Measurements from ENCODE around the gene FOXK1. TPM values are rescaled to one million over a fixed set of nuclear protein-coding genes. Genes with fewer than 3 reads are reported as not detected.

FOXK1 gene
- total and polyA plus RNA-seq, 2 experiments from 2014 or later, result 2.3 to 12.7 TPM

DNA sequence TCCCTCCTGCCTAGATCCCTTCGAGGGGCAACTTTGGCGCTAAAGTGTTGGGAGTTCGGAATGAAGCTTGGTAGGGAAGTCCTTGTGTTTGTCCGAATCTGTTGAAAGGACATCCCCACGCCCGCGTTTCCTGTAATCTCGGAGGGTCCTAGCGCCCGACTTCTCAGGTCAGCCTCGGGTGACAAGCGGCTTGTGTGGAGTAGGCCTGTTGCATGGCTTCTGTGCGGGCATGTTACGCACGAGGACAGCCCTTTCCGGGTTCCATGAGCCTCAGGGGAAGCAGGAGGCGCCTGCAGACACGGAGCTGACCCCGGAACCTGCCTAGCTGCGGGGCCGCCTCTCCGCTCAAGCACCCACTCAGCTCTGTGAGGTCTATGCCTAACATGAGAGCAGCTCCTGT lies 64.9 kb downstream of the FOXK1 start:
- Mint-ChIP-seq H3K27ac (no peak overlapping the region; the same call in 1 of the 2 replicates), H3K4me1 (peaks cover 24% of the 10 kb centered on the region), H3K9me3 (no peaks in the 10 kb centered on the region), H3K4me3 (no peak overlapping the region), H3K27me3 (ENCODE audit: insufficient read depth, low read depth, poor library complexity) (peaks cover 39% of the 10 kb centered on the region), H3K36me3 (ENCODE audit: low read depth) (peaks cover 23% of the 10 kb centered on the region; the same call in 2 of the 3 replicates)
- no peak for TF ChIP-seq CREB1 (CRISPR knock-in tag; IDR thresholded peaks at IDR 0.05; ENCODE audit: low read depth)
- TF ChIP-seq, protein P1, sequence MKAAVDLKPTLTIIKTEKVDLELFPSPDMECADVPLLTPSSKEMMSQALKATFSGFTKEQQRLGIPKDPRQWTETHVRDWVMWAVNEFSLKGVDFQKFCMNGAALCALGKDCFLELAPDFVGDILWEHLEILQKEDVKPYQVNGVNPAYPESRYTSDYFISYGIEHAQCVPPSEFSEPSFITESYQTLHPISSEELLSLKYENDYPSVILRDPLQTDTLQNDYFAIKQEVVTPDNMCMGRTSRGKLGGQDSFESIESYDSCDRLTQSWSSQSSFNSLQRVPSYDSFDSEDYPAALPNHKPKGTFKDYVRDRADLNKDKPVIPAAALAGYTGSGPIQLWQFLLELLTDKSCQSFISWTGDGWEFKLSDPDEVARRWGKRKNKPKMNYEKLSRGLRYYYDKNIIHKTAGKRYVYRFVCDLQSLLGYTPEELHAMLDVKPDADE (IDR thresholded peaks at IDR 0.05), result no peak
- TF ChIP-seq EZH2phosphoT487 (IDR thresholded peaks at IDR 0.05; ENCODE audit: unreplicated experiment), result no peak
- TF ChIP-seq, protein P2, sequence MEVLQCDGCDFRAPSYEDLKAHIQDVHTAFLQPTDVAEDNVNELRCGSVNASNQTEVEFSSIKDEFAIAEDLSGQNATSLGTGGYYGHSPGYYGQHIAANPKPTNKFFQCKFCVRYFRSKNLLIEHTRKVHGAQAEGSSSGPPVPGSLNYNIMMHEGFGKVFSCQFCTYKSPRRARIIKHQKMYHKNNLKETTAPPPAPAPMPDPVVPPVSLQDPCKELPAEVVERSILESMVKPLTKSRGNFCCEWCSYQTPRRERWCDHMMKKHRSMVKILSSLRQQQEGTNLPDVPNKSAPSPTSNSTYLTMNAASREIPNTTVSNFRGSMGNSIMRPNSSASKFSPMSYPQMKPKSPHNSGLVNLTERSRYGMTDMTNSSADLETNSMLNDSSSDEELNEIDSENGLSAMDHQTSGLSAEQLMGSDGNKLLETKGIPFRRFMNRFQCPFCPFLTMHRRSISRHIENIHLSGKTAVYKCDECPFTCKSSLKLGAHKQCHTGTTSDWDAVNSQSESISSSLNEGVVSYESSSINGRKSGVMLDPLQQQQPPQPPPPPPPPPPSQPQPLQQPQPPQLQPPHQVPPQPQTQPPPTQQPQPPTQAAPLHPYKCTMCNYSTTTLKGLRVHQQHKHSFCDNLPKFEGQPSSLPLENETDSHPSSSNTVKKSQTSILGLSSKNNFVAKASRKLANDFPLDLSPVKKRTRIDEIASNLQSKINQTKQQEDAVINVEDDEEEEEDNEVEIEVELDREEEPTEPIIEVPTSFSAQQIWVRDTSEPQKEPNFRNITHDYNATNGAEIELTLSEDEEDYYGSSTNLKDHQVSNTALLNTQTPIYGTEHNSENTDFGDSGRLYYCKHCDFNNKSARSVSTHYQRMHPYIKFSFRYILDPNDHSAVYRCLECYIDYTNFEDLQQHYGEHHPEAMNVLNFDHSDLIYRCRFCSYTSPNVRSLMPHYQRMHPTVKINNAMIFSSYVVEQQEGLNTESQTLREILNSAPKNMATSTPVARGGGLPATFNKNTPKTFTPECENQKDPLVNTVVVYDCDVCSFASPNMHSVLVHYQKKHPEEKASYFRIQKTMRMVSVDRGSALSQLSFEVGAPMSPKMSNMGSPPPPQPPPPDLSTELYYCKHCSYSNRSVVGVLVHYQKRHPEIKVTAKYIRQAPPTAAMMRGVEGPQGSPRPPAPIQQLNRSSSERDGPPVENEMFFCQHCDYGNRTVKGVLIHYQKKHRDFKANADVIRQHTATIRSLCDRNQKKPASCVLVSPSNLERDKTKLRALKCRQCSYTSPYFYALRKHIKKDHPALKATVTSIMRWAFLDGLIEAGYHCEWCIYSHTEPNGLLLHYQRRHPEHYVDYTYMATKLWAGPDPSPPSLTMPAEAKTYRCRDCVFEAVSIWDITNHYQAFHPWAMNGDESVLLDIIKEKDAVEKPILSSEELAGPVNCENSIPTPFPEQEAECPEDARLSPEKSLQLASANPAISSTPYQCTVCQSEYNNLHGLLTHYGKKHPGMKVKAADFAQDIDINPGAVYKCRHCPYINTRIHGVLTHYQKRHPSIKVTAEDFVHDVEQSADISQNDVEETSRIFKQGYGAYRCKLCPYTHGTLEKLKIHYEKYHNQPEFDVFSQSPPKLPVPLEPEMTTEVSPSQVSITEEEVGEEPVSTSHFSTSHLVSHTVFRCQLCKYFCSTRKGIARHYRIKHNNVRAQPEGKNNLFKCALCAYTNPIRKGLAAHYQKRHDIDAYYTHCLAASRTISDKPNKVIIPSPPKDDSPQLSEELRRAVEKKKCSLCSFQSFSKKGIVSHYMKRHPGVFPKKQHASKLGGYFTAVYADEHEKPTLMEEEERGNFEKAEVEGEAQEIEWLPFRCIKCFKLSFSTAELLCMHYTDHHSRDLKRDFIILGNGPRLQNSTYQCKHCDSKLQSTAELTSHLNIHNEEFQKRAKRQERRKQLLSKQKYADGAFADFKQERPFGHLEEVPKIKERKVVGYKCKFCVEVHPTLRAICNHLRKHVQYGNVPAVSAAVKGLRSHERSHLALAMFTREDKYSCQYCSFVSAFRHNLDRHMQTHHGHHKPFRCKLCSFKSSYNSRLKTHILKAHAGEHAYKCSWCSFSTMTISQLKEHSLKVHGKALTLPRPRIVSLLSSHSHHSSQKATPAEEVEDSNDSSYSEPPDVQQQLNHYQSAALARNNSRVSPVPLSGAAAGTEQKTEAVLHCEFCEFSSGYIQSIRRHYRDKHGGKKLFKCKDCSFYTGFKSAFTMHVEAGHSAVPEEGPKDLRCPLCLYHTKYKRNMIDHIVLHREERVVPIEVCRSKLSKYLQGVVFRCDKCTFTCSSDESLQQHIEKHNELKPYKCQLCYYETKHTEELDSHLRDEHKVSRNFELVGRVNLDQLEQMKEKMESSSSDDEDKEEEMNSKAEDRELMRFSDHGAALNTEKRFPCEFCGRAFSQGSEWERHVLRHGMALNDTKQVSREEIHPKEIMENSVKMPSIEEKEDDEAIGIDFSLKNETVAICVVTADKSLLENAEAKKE (CRISPR knock-in tag; IDR thresholded peaks at IDR 0.05), result no peak
- TF ChIP-seq, protein P3, sequence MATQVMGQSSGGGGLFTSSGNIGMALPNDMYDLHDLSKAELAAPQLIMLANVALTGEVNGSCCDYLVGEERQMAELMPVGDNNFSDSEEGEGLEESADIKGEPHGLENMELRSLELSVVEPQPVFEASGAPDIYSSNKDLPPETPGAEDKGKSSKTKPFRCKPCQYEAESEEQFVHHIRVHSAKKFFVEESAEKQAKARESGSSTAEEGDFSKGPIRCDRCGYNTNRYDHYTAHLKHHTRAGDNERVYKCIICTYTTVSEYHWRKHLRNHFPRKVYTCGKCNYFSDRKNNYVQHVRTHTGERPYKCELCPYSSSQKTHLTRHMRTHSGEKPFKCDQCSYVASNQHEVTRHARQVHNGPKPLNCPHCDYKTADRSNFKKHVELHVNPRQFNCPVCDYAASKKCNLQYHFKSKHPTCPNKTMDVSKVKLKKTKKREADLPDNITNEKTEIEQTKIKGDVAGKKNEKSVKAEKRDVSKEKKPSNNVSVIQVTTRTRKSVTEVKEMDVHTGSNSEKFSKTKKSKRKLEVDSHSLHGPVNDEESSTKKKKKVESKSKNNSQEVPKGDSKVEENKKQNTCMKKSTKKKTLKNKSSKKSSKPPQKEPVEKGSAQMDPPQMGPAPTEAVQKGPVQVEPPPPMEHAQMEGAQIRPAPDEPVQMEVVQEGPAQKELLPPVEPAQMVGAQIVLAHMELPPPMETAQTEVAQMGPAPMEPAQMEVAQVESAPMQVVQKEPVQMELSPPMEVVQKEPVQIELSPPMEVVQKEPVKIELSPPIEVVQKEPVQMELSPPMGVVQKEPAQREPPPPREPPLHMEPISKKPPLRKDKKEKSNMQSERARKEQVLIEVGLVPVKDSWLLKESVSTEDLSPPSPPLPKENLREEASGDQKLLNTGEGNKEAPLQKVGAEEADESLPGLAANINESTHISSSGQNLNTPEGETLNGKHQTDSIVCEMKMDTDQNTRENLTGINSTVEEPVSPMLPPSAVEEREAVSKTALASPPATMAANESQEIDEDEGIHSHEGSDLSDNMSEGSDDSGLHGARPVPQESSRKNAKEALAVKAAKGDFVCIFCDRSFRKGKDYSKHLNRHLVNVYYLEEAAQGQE (IDR thresholded peaks at IDR 0.05; ENCODE audit: unreplicated experiment), result no peak
- no peak for TF ChIP-seq EZH2 (IDR thresholded peaks at IDR 0.05; ENCODE audit: low read depth, unreplicated experiment)
- TF ChIP-seq, protein P4, sequence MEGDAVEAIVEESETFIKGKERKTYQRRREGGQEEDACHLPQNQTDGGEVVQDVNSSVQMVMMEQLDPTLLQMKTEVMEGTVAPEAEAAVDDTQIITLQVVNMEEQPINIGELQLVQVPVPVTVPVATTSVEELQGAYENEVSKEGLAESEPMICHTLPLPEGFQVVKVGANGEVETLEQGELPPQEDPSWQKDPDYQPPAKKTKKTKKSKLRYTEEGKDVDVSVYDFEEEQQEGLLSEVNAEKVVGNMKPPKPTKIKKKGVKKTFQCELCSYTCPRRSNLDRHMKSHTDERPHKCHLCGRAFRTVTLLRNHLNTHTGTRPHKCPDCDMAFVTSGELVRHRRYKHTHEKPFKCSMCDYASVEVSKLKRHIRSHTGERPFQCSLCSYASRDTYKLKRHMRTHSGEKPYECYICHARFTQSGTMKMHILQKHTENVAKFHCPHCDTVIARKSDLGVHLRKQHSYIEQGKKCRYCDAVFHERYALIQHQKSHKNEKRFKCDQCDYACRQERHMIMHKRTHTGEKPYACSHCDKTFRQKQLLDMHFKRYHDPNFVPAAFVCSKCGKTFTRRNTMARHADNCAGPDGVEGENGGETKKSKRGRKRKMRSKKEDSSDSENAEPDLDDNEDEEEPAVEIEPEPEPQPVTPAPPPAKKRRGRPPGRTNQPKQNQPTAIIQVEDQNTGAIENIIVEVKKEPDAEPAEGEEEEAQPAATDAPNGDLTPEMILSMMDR (conservative IDR thresholded peaks at IDR 0.05; ENCODE audit: low read depth in 2 of 2), result no peak
- TF ChIP-seq NANOG (IDR thresholded peaks at IDR 0.05; ENCODE audit: borderline replicate concordance), result no peak
- TF ChIP-seq JUNB (IDR thresholded peaks at IDR 0.05; ENCODE audit: unreplicated experiment), result no peak
- no peak for TF ChIP-seq ZNF331 (CRISPR knock-in tag; IDR thresholded peaks at IDR 0.05; ENCODE audit: low read depth)
- no peak for TF ChIP-seq ZNF114 (CRISPR knock-in tag; IDR thresholded peaks at IDR 0.05)
- no peak for TF ChIP-seq POLR2AphosphoS5 (IDR thresholded peaks at IDR 0.05; ENCODE audit: low read depth)
- TF ChIP-seq STAT1 (IDR thresholded peaks at IDR 0.05; ENCODE audit: unreplicated experiment), result no peak
- no peak overlapping the region for H2AFZ ChIP-seq
- peaks cover 6% of the 10 kb centered on the region; the same call in 1 of the 2 replicates for H3F3A ChIP-seq (replicated peaks; ENCODE audit: low read depth)
- H3K4me2 ChIP-seq, result no peak overlapping the region
- H3K27ac ChIP-seq (ENCODE audit: low read depth), result no peak overlapping the region
- H3K36me3 ChIP-seq (ENCODE audit: insufficient read depth), result no peaks in the 10 kb centered on the region
- H3K9me2 ChIP-seq (ENCODE audit: insufficient read depth), result no peaks in the 10 kb centered on the region
- peaks cover 15% of the 10 kb centered on the region for H3K4me1 ChIP-seq (ENCODE audit: insufficient read depth)
- no peak for DNase-seq (ENCODE audit: low spot score)
- no peak for ATAC-seq
- peaks cover 13% of the 10 kb centered on the region for H4K20me1 ChIP-seq (replicated peaks; ENCODE audit: insufficient read depth)
- H3K79me2 ChIP-seq (replicated peaks; ENCODE audit: insufficient read depth), result 0 out of 2 replicates have a peak, but pooled peaks cover 10% of the 10 kb centered on the region
- peaks cover 34% of the 10 kb centered on the region for H3K27me3 ChIP-seq (ENCODE audit: insufficient read depth)
- no peak overlapping the region for H3K4me3 ChIP-seq
